ENCODE data around the gene ZNF132.

- no peak for TF ChIP-seq CTCF (IDR thresholded peaks at IDR 0.05)
- no peak for TF ChIP-seq POLR2A (IDR thresholded peaks at IDR 0.05)
Observed at GRCh38 chr19:58450856-58451357, 11.0 kb upstream of the ZNF132 start.

Measured in body of pancreas (tissue), 4 donors.